GM18909 (cell line): ENCODE data around the gene SEPTIN12.
"Not testable (repeated sequence)": the region's sequence is repeated elsewhere in the genome, so short reads cannot be mapped to it uniquely, and the experiment has no call there.

Source experiments
- ATAC-seq: cut with Tn5 transposase; IDR thresholded peaks from one replicate; pipeline ENCODE4 v1.9.1; 2021; ENCODE audit warnings: mild to moderate bottlenecking; ENCODE audit not compliant: unreplicated experiment, poor library complexity

Gene SEPTIN12

DNA sequence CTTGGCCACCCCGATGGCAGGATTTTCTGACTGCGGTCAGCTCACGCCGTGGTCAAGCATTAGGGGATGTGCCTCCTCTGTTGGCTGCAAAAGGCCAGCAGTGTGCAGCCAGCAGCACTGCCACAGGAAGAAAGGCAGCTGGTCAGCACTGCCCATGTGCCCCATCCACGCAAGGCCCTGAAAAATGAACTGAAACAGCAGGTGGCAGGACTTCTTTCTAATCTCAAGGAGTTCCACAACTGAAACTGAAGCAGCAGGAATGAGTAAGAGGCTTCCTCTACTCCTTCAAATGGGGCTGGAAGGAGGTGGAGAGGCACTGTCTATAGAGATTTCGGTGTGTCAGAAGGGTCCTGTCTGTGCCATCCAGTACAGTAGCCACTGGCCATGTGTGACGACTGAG is 24.4 kb downstream of the SEPTIN12 start:
- ATAC-seq: no peak

DNA sequence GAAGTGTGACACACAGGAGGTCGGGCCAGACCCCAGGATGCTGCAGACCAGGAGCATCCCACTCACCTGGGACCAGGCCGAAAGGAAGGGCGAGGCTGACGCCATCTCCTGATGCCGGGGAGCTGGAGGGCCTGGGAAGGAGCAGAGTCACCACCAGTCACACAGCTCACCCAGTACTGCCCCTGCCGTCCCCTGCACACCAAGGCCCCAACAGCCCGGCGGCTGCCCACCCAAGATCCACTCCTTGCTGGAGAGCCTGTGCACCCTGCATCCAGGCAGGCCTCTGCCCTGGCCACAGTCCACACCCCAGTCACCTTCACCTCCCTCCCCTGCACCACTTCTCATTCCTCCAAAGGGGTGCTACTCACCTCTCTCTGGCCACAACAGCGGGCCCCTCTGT is 25.9 kb downstream of the SEPTIN12 start:
- no peak for ATAC-seq

DNA sequence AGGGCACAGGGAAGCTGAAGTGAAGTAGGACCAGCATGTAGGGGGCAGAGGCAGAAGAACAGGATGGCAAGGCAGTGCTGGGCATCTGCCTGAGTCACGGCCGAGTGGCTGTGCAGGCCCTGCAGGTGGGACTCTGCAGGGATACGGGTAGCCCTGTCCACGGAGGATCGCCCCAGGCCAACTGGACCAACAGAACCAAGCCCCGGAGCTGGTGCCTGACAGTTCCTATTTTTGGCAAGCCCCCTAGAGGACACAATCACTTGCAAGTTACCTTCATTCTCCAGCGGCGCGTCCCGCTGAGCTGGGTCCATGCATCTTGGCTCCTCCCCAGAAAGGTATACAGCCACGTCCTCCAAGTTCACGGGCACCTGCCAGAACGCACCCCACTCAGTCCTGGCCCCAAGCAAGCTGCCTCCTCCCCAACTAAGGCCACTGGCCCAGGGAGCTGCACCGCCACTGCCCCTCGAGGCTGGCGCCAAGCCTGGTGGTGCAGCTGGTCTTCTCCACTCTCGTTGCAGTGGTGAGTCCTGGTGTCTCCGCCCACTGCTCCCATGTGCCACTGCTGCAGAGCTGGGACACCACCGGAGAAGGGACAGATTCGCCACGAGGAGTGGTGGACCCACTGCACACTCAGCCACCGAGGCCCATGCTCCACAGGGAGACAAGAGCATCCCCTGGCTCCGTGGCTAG is 27.8 kb downstream of the SEPTIN12 start:
- no peak for ATAC-seq

DNA sequence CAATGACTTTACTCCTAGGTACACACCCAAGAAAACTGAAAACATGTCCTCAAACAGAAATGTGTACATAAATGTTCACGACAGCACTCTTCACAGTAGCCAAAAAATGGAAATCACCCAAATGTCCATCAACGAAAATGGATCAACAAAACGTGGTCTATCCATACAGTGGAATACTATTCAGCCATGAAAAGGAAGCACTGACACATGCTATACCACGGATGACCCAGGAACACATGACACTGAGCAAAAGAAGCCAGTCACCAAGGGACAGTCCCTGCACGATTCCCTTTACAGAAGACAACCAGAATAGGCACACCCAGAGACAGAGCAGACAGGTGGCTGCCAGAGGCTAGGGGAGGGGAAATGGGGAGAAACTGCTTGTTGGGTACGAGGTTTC is 32.5 kb downstream of the SEPTIN12 start:
- ATAC-seq: no peak

GRCh38 chr16:4754865-4755264 is 33.3 kb downstream of the SEPTIN12 start:
- ATAC-seq: no peak

DNA sequence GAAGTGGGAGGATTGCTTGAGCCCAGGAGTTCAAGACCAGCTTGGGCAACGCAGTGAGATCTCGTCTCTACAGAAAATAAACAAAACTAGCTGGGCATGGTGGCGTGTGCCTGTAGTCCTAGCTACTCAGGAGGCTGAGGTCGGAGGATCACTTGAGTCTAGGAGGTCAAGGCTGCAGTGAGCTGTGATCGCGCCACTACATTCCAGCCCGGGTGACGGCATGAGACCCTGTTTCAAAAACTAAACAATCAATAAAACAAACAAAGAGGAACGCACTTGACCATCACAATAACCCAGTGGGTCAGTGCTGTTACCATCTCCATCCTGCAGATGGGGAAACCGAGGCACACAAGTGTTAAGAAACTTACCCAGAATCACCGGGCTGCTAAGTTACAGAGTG is 34.9 kb downstream of the SEPTIN12 start:
- no peak for ATAC-seq

GRCh38 chr16:4752351-4753100 is 35.6 kb downstream of the SEPTIN12 start:
- ATAC-seq: no peak

DNA sequence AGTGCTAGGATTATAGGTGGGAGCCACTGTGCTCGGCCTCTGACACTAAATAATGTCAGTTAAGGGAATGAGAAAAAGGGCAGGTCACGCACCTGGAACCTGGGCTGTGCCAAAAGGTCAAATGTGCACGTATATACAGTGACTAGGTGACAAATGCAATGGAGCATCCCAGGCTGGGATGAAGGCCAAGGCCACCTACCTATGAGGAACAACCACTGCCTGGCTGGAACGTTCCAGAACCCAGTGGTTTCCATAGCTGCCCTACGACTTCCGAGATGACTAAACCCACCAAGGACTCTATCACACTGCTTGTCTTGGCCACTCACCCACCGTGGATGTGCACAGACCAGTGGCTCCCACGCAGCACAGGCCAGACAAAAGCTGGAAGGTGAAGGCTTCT is 37.2 kb downstream of the SEPTIN12 start:
- no peak for ATAC-seq

GRCh38 chr16:4749700-4750257 is 38.4 kb downstream of the SEPTIN12 start:
- ATAC-seq: no peak

DNA sequence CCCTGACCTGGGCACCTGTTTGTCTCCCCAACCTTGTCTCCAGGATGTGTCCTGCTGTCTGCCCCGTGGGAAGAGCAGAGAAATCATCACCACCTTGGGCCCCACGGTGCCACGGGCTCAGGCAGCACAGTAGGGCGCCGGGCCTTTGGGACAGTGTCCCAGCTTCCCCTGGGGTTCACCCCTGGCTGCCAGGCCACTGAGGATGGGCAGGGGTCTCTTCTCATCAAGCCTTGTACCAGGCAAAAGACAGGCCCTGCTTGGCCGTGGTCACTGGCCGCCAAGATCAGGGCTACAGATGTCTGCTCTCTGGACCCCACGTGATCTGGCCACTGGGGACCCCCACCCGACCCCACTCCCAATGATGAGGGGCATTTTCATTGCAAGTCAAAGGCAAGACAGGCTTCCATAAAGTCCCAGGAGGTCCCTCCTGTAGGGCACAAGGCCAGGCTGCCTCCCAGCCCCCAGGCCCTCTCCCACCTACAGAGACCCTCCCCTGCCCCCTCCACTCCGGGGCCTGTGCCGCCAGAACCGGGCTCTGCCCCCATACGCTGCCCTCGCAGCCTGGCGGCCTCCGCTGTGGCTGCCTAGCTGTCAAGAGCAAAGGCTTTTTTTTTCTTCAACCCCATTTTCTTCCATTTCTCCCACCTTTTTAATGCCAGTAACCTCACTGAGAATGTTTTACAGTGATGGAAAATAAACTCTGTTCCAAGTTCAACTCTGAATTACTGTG is 39.3 kb downstream of the SEPTIN12 start:
- ATAC-seq: no peak

DNA sequence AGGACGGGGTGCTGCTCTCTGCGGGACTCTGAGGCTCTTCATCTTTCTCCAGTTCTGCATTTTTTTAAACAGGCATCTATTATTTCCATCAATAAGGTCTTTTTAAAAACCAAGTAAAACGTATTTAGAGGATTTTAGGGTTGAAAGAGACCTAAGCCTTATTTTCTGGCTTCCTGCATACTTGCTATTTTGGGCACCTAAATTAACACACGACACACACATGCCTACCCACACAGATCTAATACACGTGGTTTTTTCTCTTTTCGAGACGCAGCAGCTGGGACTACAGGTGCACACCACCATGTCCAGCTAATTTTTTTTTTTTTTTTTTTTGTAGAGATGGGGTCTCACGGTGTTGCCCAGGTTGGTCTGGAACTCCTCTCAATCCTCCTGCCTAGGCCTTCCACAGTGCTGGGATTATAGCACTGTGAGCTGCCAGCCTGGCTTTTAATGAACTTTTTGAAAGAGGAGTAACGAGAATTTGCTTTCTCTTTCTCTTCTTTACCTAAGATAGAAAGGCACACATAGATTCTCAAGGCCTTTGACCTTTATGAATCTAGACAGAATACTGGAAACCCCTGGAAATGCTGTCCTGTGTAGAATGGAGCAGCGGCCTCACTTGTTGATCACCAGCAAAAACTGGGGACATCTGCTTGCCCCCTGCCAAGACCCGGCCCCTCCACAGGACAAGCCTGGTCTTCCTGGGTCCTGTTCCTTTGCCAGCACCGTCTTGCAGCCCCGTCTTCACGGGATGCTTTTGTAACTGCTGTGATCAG is 40.1 kb downstream of the SEPTIN12 start:
- no peak for ATAC-seq

- ATAC-seq: no peak
Observed at GRCh38 chr16:4746991-4747574, 41.1 kb downstream of the SEPTIN12 start.

GRCh38 chr16:4746215-4746614 is 41.9 kb downstream of the SEPTIN12 start:
- no peak for ATAC-seq

GRCh38 chr16:4745274-4745569 is 42.9 kb downstream of the SEPTIN12 start:
- no peak for ATAC-seq

DNA sequence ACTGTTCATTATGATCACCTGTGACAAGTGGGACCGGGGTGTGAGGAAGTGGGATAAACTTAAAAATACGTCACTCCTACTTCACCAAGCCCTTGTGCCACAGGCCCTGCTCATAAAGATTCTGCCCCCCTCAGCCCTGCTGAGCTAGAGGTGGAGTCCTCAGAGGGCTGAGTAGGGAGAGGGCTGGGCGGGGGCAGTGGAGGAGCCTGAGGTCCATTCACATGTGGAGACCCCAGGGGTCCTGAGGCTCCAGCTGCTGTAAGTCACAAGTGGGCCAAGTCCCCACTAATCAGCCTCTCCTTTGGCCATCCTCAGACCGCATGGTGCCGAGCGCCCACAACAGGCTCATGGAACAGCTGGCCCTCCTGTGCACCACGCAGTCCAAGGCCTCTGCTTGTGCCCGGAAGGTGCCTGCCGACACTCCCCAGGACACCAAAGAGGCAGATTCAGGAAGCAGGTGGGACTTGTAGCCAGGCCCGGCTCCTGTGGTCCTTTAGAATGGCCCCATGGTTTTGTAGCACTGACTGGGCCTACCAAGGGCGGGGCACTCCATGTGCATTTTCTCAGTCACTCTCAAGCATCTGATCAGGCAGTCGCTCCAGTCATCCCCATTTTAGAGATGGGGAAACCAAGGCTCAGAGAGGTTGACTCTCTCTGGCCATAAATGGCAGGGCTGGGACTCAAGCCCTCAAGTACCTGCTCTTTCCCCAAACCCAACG is 43.4 kb downstream of the SEPTIN12 start:
- no peak for ATAC-seq

GRCh38 chr16:4743226-4743878 is 44.8 kb downstream of the SEPTIN12 start:
- no peak for ATAC-seq

DNA sequence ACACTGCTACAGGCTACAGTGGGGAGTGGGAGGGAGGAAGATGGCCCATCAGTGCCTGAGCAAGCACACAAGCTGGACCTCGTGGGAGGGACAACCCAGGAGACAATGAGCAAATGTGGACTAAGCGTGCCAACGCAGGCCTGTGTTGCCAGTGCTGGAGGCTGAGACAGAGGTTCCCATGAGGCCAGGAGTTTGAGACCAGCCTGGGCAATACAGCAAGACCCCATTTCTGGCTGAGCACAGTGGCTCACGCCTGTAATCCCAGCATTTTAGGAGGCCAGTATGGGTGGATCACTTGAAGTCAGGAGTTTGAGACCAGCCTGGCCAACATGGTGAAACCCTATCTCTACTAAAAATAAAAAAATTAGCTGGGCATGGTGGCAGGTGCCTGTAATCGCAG is 49.8 kb downstream of the SEPTIN12 start:
- not testable (repeated sequence) for ATAC-seq

DNA sequence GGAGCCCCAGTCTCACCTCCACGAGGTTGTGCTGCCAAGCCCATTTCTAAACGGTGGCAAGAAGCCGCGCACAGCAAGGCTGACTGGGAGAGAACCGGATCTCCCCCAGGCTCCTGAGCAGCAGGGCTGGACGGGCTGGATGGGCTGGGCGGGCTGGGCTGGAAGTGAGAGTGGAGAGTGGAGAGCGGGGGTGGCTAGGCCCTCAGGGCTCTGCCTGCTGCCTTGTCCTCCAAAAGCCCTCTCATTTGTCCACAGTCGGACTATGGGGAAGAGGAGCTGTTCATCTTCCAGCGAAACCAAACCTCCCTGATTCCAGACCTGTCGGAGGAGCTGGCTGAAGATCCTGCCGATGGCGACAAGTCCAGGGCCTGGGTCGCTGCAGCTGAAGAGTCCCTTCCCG is 50.6 kb downstream of the SEPTIN12 start:
- no peak for ATAC-seq

DNA sequence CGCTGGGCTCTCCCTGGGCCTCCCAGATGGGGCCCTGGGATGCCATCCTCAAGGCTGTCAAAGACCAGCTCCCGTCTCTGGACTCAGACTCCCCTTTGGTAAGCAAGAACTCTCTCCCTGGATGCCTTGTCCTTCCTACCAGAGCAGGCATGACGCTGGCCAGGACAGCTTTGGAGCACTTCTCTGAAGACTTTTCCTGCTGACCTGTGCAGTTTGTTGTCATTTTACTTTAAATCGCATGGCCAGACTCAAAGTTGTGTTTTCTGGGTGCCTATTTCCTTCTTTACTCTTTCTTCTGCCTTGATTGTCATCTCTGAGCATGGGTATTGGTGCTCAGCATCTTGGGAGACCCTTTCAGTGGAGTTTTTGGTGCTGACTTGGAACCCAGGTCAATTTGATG is 51.6 kb downstream of the SEPTIN12 start:
- no peak for ATAC-seq
